K562 (cell line): Measurements from ENCODE around the gene RPL10A. TPM values are rescaled to one million over a fixed set of nuclear protein-coding genes. Genes with fewer than 3 reads are reported as not detected.

Source experiments
- BCOR ChIP-seq: fragments of 450-650 bp; IDR thresholded peaks from 2 replicates; pipeline ENCODE4 v1.6.1; 2016
- EP400 ChIP-seq: fragments of 450-650 bp; IDR thresholded peaks from 2 replicates; pipeline ENCODE4 v1.6.1; 2017; ENCODE audit warnings: antibody characterized with exemption, mild to moderate bottlenecking, moderate library complexity
- FUS ChIP-seq: fragments of 200-400 bp; formaldehyde crosslinking; optimal IDR thresholded peaks from 2 replicates; pipeline ENCODE3; 2017; ENCODE audit warnings: low read depth, low read length
- PHF20 ChIP-seq: fragments of 450-650 bp; IDR thresholded peaks from 2 replicates; pipeline ENCODE4 v1.6.1; 2018; ENCODE audit not compliant: partially characterized antibody
- POLR2AphosphoS5 ChIP-seq: IDR thresholded peaks from 2 replicates; pipeline ENCODE4 v1.6.1; 2011; ENCODE audit warnings: mild to moderate bottlenecking, low read depth, low read length, moderate library complexity; ENCODE audit not compliant: control insufficient read depth, insufficient read depth
- TEAD1 ChIP-seq, 2 experiments: fragments of 450-650 bp in 1 of 2; sonication (generic) in 1 of 2; formaldehyde crosslinking; IDR thresholded peaks; 2 replicates each; pipeline versions ENCODE4 v1.4.0 to v1.8.0; 2020 to 2022; ENCODE audit warnings: mild to moderate bottlenecking in 2 of 2, missing genetic modification reagents in 1 of 2
- TFE3 ChIP-seq: fragments of 450-650 bp; formaldehyde crosslinking; IDR thresholded peaks from 2 replicates; pipeline ENCODE4 v1.4.0; 2020; ENCODE audit warnings: mild to moderate bottlenecking, mixed read lengths
- ZNF717 ChIP-seq: fragments of 250-450 bp; sonication (Bioruptor Pico); IDR thresholded peaks from 2 replicates; pipeline ENCODE4 v1.5.0; 2021
- ZNF785 ChIP-seq: fragments of 250-450 bp; sonication (Bioruptor Pico); IDR thresholded peaks from 2 replicates; pipeline ENCODE4 v1.4.0; 2020; ENCODE audit warnings: mild to moderate bottlenecking
- polyA plus RNA-seq, 8 experiments: library from polyadenylated mRNA; depleted of rRNA in 4 of 8; stranded (reverse) in 5 of 8; unstranded in 3 of 8; fragments of >200 nt; fragmentation: Nextera tagmentation in 2 of 8; fragmentation: Illumina TruSeq in 1 of 8; extraction: Ambion mirVana in 2 of 8; extraction: Trizol in 1 of 8; gene quantifications; 2 replicates each; pipeline versions ENCODE4 v1.2.1 to v1.2.3, GENCODE V29; 2011 to 2014; ENCODE audit warnings: inconsistent platforms in 1 of 8, missing spikeins in 1 of 8
- total RNA-seq, 7 experiments: library from RNA; depleted of rRNA in 6 of 7; stranded (reverse); fragments of >200 nt in 6 of 7; fragmentation: Illumina TruSeq in 2 of 7; extraction: Trizol in 2 of 7; gene quantifications; 2 replicates each; pipeline versions ENCODE4 v1.2.1 to v1.2.3, GENCODE V29; 2011 to 2021; ENCODE audit warnings: low replicate concordance in 1 of 7
- TF ChIP-seq, protein P1 (sequence below): sonication (generic); formaldehyde crosslinking; IDR thresholded peaks from 2 replicates; pipeline ENCODE4 v1.8.0; 2022; ENCODE audit warnings: missing genetic modification reagents, mild to moderate bottlenecking, moderate library complexity, borderline replicate concordance

Gene RPL10A
- total and polyA plus RNA-seq, 9 of the 15 experiments (the other 6 are each of a cell fraction or from before 2014, with no cell fraction given), result 1,589 to 3,237 (median 2,116) TPM

DNA sequence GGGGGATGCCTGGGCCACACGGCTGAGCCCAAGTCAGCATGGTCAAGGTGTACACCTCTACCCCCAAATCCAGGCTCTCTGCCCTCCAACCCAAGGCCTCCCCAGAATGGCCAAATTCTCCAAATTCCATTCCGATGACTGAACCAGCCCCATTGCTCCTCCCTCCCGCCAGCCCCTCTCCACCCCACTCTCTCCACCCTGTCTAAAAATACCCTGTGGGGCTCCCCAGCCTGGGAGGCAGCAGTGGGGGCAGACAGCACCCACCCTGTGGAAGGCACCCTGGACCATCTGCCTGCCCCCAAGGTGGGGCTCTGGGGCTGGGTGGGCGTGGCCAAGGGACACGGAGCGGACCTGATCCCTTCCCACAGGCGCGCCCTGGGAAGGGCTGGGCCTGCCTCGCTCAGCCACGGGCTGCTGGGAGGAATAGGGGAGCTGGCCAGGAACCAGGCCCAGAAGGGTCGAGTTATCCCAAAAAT is 17.2 kb downstream of the RPL10A start (continued):
- TF ChIP-seq FUS (no peak), ZNF785 (CRISPR knock-in tag) (no peak), TEAD1 (CRISPR knock-in tag; IDR thresholded peaks at IDR 0.05) (peak in 1 of 2 experiments; percentile 18; a peak in 1 of 4 replicates), BCOR (no peak), TFE3 (CRISPR knock-in tag) (no peak), PHF20 (no peak), ZNF717 (no peak), POLR2AphosphoS5 (no peak), EP400 (no peak)
- TF ChIP-seq, protein P1, sequence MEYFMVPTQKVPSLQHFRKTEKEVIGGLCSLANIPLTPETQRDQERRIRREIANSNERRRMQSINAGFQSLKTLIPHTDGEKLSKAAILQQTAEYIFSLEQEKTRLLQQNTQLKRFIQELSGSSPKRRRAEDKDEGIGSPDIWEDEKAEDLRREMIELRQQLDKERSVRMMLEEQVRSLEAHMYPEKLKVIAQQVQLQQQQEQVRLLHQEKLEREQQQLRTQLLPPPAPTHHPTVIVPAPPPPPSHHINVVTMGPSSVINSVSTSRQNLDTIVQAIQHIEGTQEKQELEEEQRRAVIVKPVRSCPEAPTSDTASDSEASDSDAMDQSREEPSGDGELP, result peak; percentile 34; the same call in 1 of the 2 replicates
